Left lung (tissue), 10 donors: ENCODE data around the gene TYRO3. TPM values are rescaled to one million over a fixed set of nuclear protein-coding genes. Genes with fewer than 3 reads are reported as not detected.

ENCODE experiments used
- ATAC-seq: fragments of 200-7000 bp; cut with Tn5 transposase; one replicate; pipeline ENCODE4 v1.9.1; 2020; ENCODE audit warnings: moderate library complexity
- DNase-seq, 4 donors: peaks; one replicate each; pipeline ENCODE4 v3.0.0-alpha.2; 2013 to 2020
- H3K27ac ChIP-seq, 2 donors: fragments of 200-600 bp; sonication (generic) in 1 of 2; one replicate each; pipeline versions ENCODE4 v1.5.0 to v1.8.0; 2020 to 2021
- H3K27me3 ChIP-seq, 2 donors: fragments of 200-600 bp; sonication (generic) in 1 of 2; one replicate each; pipeline versions ENCODE4 v1.5.0 to v1.8.0; 2020 to 2021
- H3K36me3 ChIP-seq, 2 donors: fragments of 200-600 bp; sonication (generic) in 1 of 2; one replicate each; pipeline versions ENCODE4 v1.5.0 to v1.8.0; 2020 to 2021
- H3K4me1 ChIP-seq, 2 donors: fragments of 200-600 bp; one replicate each; pipeline ENCODE4 v1.8.0; 2021
- H3K4me3 ChIP-seq, 2 donors: fragments of 200-600 bp; sonication (generic) in 1 of 2; one replicate each; pipeline versions ENCODE4 v1.5.0 to v1.8.0; 2020 to 2021; ENCODE audit warnings: mild to moderate bottlenecking in 1 of 2
- H3K9me3 ChIP-seq, 2 donors: fragments of 200-600 bp; sonication (generic) in 1 of 2; one replicate each; pipeline versions ENCODE4 v1.5.0 to v1.8.0; 2020 to 2021
- CTCF ChIP-seq, 2 donors: fragments of 200-600 bp; sonication (generic) in 1 of 2; IDR thresholded peaks; one replicate each; pipeline versions ENCODE4 v1.5.0 to v1.8.0; 2021; ENCODE audit warnings: antibody characterized with exemption in 2 of 2
- intact Hi-C, 2 donors: fragments of 100-400 bp; cut with DNase I; formaldehyde crosslinking; loops; one replicate each; pipeline versions ENCODE4 v1.11.2 to v1.14.2; 2022
- polyA plus RNA-seq, 6 donors: library from polyadenylated mRNA; unstranded; fragments of 120-200 nt; gene quantifications; one replicate each; pipeline ENCODE4 v1.2.1, GENCODE V29; 2013; ENCODE audit not compliant: insufficient read length in 6 of 6
- total RNA-seq, 2 donors: library from RNA; stranded (reverse); fragmentation: NEBNext Ultra II Directional; extraction: Animal tissue kit (Norgen Biotek cat#: 25700); gene quantifications; one replicate each; pipeline ENCODE4 v1.2.1, GENCODE V29; 2021
- donor health status: DM: no; HTN: yes; CAD: no.
- donor health status: DM: no; HTN: no; CAD: no.

Gene TYRO3
- total and polyA plus RNA-seq, 8 donors: 11.2 to 63.2 (median 43.9) TPM

GRCh38 chr15:41553731-41554130 is 5.3 kb upstream of the TYRO3 start:
- no peak overlapping the region for H3K27ac ChIP-seq
- intact Hi-C loops: no loop called here

GRCh38 chr15:41554343-41554742 is 4.7 kb upstream of the TYRO3 start:
- H3K4me3 ChIP-seq: no peak overlapping the region
- peaks cover 0 to 19% of the 10 kb centered on the region in 2 donors for H3K27me3 ChIP-seq
- peak overlapping the region in 1 of 2 donors; percentile 37 for H3K27ac ChIP-seq
- no peak for ATAC-seq
- no peak for TF ChIP-seq CTCF (IDR thresholded peaks at IDR 0.05)
- no peaks in the 10 kb centered on the region for H3K9me3 ChIP-seq
- intact Hi-C loops: no loop called here
- no peak for DNase-seq
- H3K36me3 ChIP-seq: no peaks in the 10 kb centered on the region
- H3K4me1 ChIP-seq: peaks cover 9 to 20% of the 10 kb centered on the region in 2 donors

More at GRCh38 chr15:41553731-41554130, 5.3 kb upstream of the TYRO3 start:
- Histone ChIP-seq H3K27me3 (peaks cover 0 to 12% of the 10 kb centered on the region in 2 donors), H3K4me1 (peaks cover 9 to 19% of the 10 kb centered on the region in 2 donors), H3K4me3 (no peak overlapping the region), H3K9me3 (no peaks in the 10 kb centered on the region), H3K36me3 (no peaks in the 10 kb centered on the region)
- DNase-seq (no peak), ATAC-seq (no peak)
- no peak for TF ChIP-seq CTCF (IDR thresholded peaks at IDR 0.05)

- no peaks in the 10 kb centered on the region for H3K9me3 ChIP-seq
- intact Hi-C loops: no loop called here
- peaks cover 9 to 26% of the 10 kb centered on the region in 2 donors for H3K4me1 ChIP-seq
- no peak overlapping the region for H3K4me3 ChIP-seq
- H3K27ac ChIP-seq: peak overlapping the region in 1 of 2 donors; percentile 37
- peaks cover 4 to 24% of the 10 kb centered on the region in 2 donors for H3K27me3 ChIP-seq
- ATAC-seq: no peak
- DNase-seq: no peak
- TF ChIP-seq CTCF (IDR thresholded peaks at IDR 0.05): no peak
- no peaks in the 10 kb centered on the region for H3K36me3 ChIP-seq
Observed at GRCh38 chr15:41554915-41555314, 4.1 kb upstream of the TYRO3 start.

- Histone ChIP-seq H3K27ac (no peak overlapping the region), H3K36me3 (no peaks in the 10 kb centered on the region), H3K4me1 (peaks cover 9 to 27% of the 10 kb centered on the region in 2 donors), H3K4me3 (no peak overlapping the region), H3K27me3 (peaks cover 4 to 39% of the 10 kb centered on the region in 2 donors), H3K9me3 (no peaks in the 10 kb centered on the region)
- no peak for TF ChIP-seq CTCF (IDR thresholded peaks at IDR 0.05)
- DNase-seq (no peak), ATAC-seq (no peak)
- intact Hi-C loops: no loop called here
Observed at GRCh38 chr15:41556677-41557076, 2.3 kb upstream of the TYRO3 start.

- Histone ChIP-seq H3K9me3 (no peaks in the 10 kb centered on the region), H3K4me3 (peak overlapping the region in 1 of 2 donors; percentile 49), H3K27ac (peak overlapping the region; percentile 19 to 39), H3K36me3 (no peaks in the 10 kb centered on the region), H3K4me1 (peaks cover 9 to 27% of the 10 kb centered on the region in 2 donors), H3K27me3 (peaks cover 4 to 39% of the 10 kb centered on the region in 2 donors)
- peak; percentile 68 to 73 for TF ChIP-seq CTCF (IDR thresholded peaks at IDR 0.05)
- ATAC-seq: peak; percentile 69
- intact Hi-C loops: no loop called here
- DNase-seq: peak in 3 of 4 donors; percentile 63 to 86 (median 85)
Observed at GRCh38 chr15:41557673-41558399, 1.2 kb upstream of the TYRO3 start.
